NB4 (cell line): ENCODE data around the gene SS18L1.

ENCODE experiments used
- TF ChIP-seq, protein P1 (sequence below): IDR thresholded peaks from one replicate; pipeline ENCODE4 v1.5.1; 2012; ENCODE audit warnings: low read depth, low read length
- TF ChIP-seq, protein P2 (sequence below): IDR thresholded peaks from 2 replicates; pipeline ENCODE4 v1.6.1; 2011; ENCODE audit warnings: low read depth, low read length

DNA sequence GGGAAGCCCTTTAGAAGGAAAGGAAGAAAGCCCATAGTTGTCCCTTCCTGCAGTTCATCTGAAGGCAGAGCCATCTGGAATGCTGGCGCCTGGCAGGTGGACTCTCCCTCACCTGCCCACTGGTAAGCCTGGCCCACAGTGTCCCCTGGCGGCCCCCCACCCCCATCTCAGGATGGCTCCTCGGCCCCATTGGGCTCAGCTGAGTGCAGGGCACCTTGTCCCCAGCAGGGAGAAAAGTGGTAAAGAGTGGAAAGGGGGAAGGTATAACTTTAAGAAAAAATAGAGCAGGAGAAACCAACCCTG lies 12.6 kb downstream of the SS18L1 start:
- TF ChIP-seq, protein P1, sequence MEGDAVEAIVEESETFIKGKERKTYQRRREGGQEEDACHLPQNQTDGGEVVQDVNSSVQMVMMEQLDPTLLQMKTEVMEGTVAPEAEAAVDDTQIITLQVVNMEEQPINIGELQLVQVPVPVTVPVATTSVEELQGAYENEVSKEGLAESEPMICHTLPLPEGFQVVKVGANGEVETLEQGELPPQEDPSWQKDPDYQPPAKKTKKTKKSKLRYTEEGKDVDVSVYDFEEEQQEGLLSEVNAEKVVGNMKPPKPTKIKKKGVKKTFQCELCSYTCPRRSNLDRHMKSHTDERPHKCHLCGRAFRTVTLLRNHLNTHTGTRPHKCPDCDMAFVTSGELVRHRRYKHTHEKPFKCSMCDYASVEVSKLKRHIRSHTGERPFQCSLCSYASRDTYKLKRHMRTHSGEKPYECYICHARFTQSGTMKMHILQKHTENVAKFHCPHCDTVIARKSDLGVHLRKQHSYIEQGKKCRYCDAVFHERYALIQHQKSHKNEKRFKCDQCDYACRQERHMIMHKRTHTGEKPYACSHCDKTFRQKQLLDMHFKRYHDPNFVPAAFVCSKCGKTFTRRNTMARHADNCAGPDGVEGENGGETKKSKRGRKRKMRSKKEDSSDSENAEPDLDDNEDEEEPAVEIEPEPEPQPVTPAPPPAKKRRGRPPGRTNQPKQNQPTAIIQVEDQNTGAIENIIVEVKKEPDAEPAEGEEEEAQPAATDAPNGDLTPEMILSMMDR: no peak
- TF ChIP-seq, protein P2, sequence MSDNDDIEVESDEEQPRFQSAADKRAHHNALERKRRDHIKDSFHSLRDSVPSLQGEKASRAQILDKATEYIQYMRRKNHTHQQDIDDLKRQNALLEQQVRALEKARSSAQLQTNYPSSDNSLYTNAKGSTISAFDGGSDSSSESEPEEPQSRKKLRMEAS: no peak
